Stimulated activated naive CD4-positive, alpha-beta T cell treated with Interleukin-2 at 50 U/mL for 16 hours (primary cell): Measurements from ENCODE around the gene RBPMS2.
A peak's percentile ranks its signal among the peaks of the same experiment; 100 is the strongest.

Experiments used
- DNase-seq: peaks from one replicate; lab custom pipeline; 2025; lab: John Stamatoyannopoulos, UW

The RBPMS2 gene

GRCh38 chr15:64720188-64720587 is 55.2 kb downstream of the RBPMS2 start:
- no peak for DNase-seq

- DNase-seq = no peak
These were observed 57.5 kb downstream of the RBPMS2 start for GRCh38 chr15:64717735-64718495.

- no peak for DNase-seq
These were observed 58.3 kb downstream of the RBPMS2 start for GRCh38 chr15:64717130-64717529.

- no peak for DNase-seq
These were observed 58.9 kb downstream of the RBPMS2 start for GRCh38 chr15:64716452-64716851.

GRCh38 chr15:64713592-64713991 is 61.8 kb downstream of the RBPMS2 start:
- no peak for DNase-seq

- no peak for DNase-seq
These were observed 63.0 kb downstream of the RBPMS2 start for GRCh38 chr15:64712353-64712752.

GRCh38 chr15:64710676-64711428 is 64.5 kb downstream of the RBPMS2 start:
- DNase-seq = no peak

GRCh38 chr15:64706011-64706911 is 69.1 kb downstream of the RBPMS2 start:
- no peak for DNase-seq

GRCh38 chr15:64705006-64705405 is 70.4 kb downstream of the RBPMS2 start:
- no peak for DNase-seq

- DNase-seq = no peak
These were observed 71.8 kb downstream of the RBPMS2 start for GRCh38 chr15:64703632-64703959.

GRCh38 chr15:64702816-64703631 is 72.4 kb downstream of the RBPMS2 start:
- DNase-seq = peak; percentile 94

- no peak for DNase-seq
These were observed 73.8 kb downstream of the RBPMS2 start for GRCh38 chr15:64701482-64702184.

GRCh38 chr15:64701051-64701450 is 74.3 kb downstream of the RBPMS2 start:
- no peak for DNase-seq

GRCh38 chr15:64699751-64700388 is 75.5 kb downstream of the RBPMS2 start:
- no peak for DNase-seq

GRCh38 chr15:64698823-64699222 is 76.6 kb downstream of the RBPMS2 start:
- DNase-seq = no peak

- peak; percentile 47 for DNase-seq
These were observed 77.4 kb downstream of the RBPMS2 start for GRCh38 chr15:64697911-64698369.

GRCh38 chr15:64696481-64696880 is 78.9 kb downstream of the RBPMS2 start:
- no peak for DNase-seq

- DNase-seq = no peak
These were observed 79.8 kb downstream of the RBPMS2 start for GRCh38 chr15:64695561-64695992.

- no peak for DNase-seq
These were observed 80.6 kb downstream of the RBPMS2 start for GRCh38 chr15:64694816-64695215.

- DNase-seq = no peak
These were observed 82.3 kb downstream of the RBPMS2 start for GRCh38 chr15:64693134-64693533.
